Stimulated activated naive CD4-positive, alpha-beta T cell treated with Interleukin-2 at 50 U/mL for 16 hours (primary cell): ENCODE measurements around the gene IGLL5.
A peak's percentile ranks its signal among the peaks of the same experiment; 100 is the strongest.

Source experiments
- DNase-seq: peaks from one replicate; lab custom pipeline; 2025; lab: John Stamatoyannopoulos, UW

The IGLL5 gene

GRCh38 chr22:22927196-22927887 is 39.7 kb downstream of the IGLL5 start:
- DNase-seq = no peak

GRCh38 chr22:22927888-22928665 is 40.5 kb downstream of the IGLL5 start:
- DNase-seq = no peak

GRCh38 chr22:22928666-22929380 is 41.2 kb downstream of the IGLL5 start:
- DNase-seq = peak; percentile 12

- no peak for DNase-seq
Measured at GRCh38 chr22:22929381-22930221, 42.0 kb downstream of the IGLL5 start.

- no peak for DNase-seq
Measured at GRCh38 chr22:22930222-22930497, 42.5 kb downstream of the IGLL5 start.

GRCh38 chr22:22930571-22931556 is 43.2 kb downstream of the IGLL5 start:
- no peak for DNase-seq

- DNase-seq = no peak
Measured at GRCh38 chr22:22931557-22932270, 44.1 kb downstream of the IGLL5 start.

- no peak for DNase-seq
Measured at GRCh38 chr22:22932512-22932941, 44.9 kb downstream of the IGLL5 start.

- DNase-seq = no peak
Measured at GRCh38 chr22:22933100-22933806, 45.6 kb downstream of the IGLL5 start.

GRCh38 chr22:22933807-22934542 is 46.4 kb downstream of the IGLL5 start:
- DNase-seq = no peak

- no peak for DNase-seq
Measured at GRCh38 chr22:22934543-22935055, 47.0 kb downstream of the IGLL5 start.

GRCh38 chr22:22935056-22935545 is 47.5 kb downstream of the IGLL5 start:
- DNase-seq = no peak

GRCh38 chr22:22935546-22936157 is 48.0 kb downstream of the IGLL5 start:
- no peak for DNase-seq

GRCh38 chr22:22936180-22936914 is 48.7 kb downstream of the IGLL5 start:
- no peak for DNase-seq

GRCh38 chr22:22936915-22937656 is 49.5 kb downstream of the IGLL5 start:
- no peak for DNase-seq

- DNase-seq = no peak
Measured at GRCh38 chr22:22937894-22938480, 50.4 kb downstream of the IGLL5 start.
